Prostate gland (tissue), 2 donors: Measurements from ENCODE around the gene NUTM2G.

Source experiments
- CTCF ChIP-seq, 4 experiments: fragments of 200-600 bp in 2 of 4; fragments of 450-650 bp in 2 of 4; sonication (generic) in 2 of 4; IDR thresholded peaks; 1 replicate in 3 of 4; 2 replicates in 1 of 4; pipeline ENCODE4 v1.5.1; 2016 to 2019; ENCODE audit warnings: antibody characterized with exemption in 4 of 4, mild to moderate bottlenecking in 2 of 4, moderate library complexity in 2 of 4
- POLR2AphosphoS5 ChIP-seq: sonication (generic); formaldehyde crosslinking; IDR thresholded peaks from one replicate; pipeline ENCODE4 v1.6.1; 2017; ENCODE audit warnings: antibody characterized with exemption

- TF ChIP-seq POLR2AphosphoS5 (no peak), CTCF (IDR thresholded peaks at IDR 0.05) (no peak)
These were observed 40.1 kb upstream of the NUTM2G start for GRCh38 chr9:96888591-96888990.
